Ovary (tissue), 3 donors: ENCODE results near the gene SYT3.
"Not testable (repeated sequence)": the region's sequence is repeated elsewhere in the genome, so short reads cannot be mapped to it uniquely, and the experiment has no call there.

ENCODE experiments used
- CTCF ChIP-seq, 3 donors: fragments of 450-650 bp in 2 of 3; fragments of 200-600 bp in 1 of 3; IDR thresholded peaks; one replicate each; pipeline versions ENCODE4 v1.5.1 to v1.8.0; 2016 to 2022; ENCODE audit warnings: antibody characterized with exemption in 3 of 3, mild to moderate bottlenecking in 1 of 3
- EP300 ChIP-seq: sonication (generic); formaldehyde crosslinking; IDR thresholded peaks from one replicate; pipeline ENCODE4 v1.6.1; 2017; ENCODE audit warnings: antibody characterized with exemption
- donor health status: DM: no; HTN: no; CAD: no.

- TF ChIP-seq CTCF (IDR thresholded peaks at IDR 0.05); EP300: not testable (repeated sequence)
Observed at GRCh38 chr19:50619184-50619583, 20.5 kb downstream of the SYT3 start.
